H9 (cell line): ENCODE results near the gene SLC44A3. TPM values are rescaled to one million over a fixed set of nuclear protein-coding genes. Genes with fewer than 3 reads are reported as not detected.

Experiments
- DNase-seq: peaks from one replicate; pipeline ENCODE4 v3.0.0-alpha.2; 2017
- H2AFZ ChIP-seq: one replicate; pipeline ENCODE4 v1.6.1; 2013; ENCODE audit warnings: mild to moderate bottlenecking, low read length, control low read depth, moderate library complexity
- H2AK5ac ChIP-seq: 2 replicates; pipeline ENCODE4 v1.6.1; 2013; ENCODE audit warnings: low read length, control low read depth, mixed read lengths; ENCODE audit not compliant: insufficient read length
- H2BK120ac ChIP-seq: one replicate; pipeline ENCODE4 v1.6.1; 2013; ENCODE audit warnings: low read depth, mild to moderate bottlenecking, low read length, control low read depth, inconsistent platforms; ENCODE audit not compliant: poor library complexity, severe bottlenecking
- H2BK12ac ChIP-seq: 2 replicates; pipeline ENCODE4 v1.6.1; 2013; ENCODE audit warnings: low read length, control low read depth, mixed read lengths, low read depth; ENCODE audit not compliant: insufficient read length
- H2BK15ac ChIP-seq: 2 replicates; pipeline ENCODE4 v1.6.1; 2013; ENCODE audit warnings: low read depth, low read length, control low read depth
- H2BK20ac ChIP-seq: one replicate; pipeline ENCODE4 v1.6.1; 2013; ENCODE audit warnings: low read depth, mild to moderate bottlenecking, low read length, control low read depth, inconsistent platforms; ENCODE audit not compliant: poor library complexity, severe bottlenecking
- H2BK5ac ChIP-seq: 2 replicates; pipeline ENCODE4 v1.6.1; 2013; ENCODE audit warnings: low read length, control low read depth, mixed read lengths; ENCODE audit not compliant: insufficient read length
- H3K14ac ChIP-seq: 2 replicates; pipeline ENCODE4 v1.6.1; 2013; ENCODE audit warnings: low read length, control low read depth; ENCODE audit not compliant: insufficient read depth
- H3K18ac ChIP-seq: 2 replicates; pipeline ENCODE4 v1.6.1; 2013; ENCODE audit warnings: low read depth, mild to moderate bottlenecking, mixed read lengths, low read length, control low read depth; ENCODE audit not compliant: insufficient read length
- H3K23ac ChIP-seq: 2 replicates; pipeline ENCODE4 v1.6.1; 2013; ENCODE audit warnings: low read length, control low read depth, mixed read lengths, low read depth; ENCODE audit not compliant: insufficient read length
- H3K23me2 ChIP-seq: 2 replicates; pipeline ENCODE4 v1.6.1; 2013; ENCODE audit warnings: low read depth, mild to moderate bottlenecking, mixed read lengths, low read length, control low read depth; ENCODE audit not compliant: insufficient read length, poor library complexity, severe bottlenecking
- H3K27ac ChIP-seq: 2 replicates; pipeline ENCODE4 v1.5.1; 2013; ENCODE audit warnings: low read length, control low read depth, mixed read lengths, low read depth; ENCODE audit not compliant: insufficient read length
- H3K27me3 ChIP-seq: 2 replicates; pipeline ENCODE4 v1.6.1; 2013; ENCODE audit warnings: low read length, control low read depth, inconsistent platforms; ENCODE audit not compliant: insufficient read depth
- H3K4ac ChIP-seq: 2 replicates; pipeline ENCODE4 v1.6.1; 2013; ENCODE audit warnings: low read depth, mild to moderate bottlenecking, control low read depth, inconsistent platforms, low read length, moderate library complexity
- H3K4me1 ChIP-seq: 2 replicates; pipeline ENCODE4 v1.6.1; 2013; ENCODE audit warnings: low read length, control low read depth, inconsistent platforms; ENCODE audit not compliant: insufficient read depth
- H3K4me2 ChIP-seq: 2 replicates; pipeline ENCODE4 v1.6.1; 2013; ENCODE audit warnings: low read length, control low read depth, mixed read lengths; ENCODE audit not compliant: insufficient read length, insufficient read depth
- H3K56ac ChIP-seq: 2 replicates; pipeline ENCODE4 v1.6.1; 2013; ENCODE audit warnings: low read depth, mild to moderate bottlenecking, mixed read lengths, low read length, control low read depth; ENCODE audit not compliant: insufficient read length
- H3K79me1 ChIP-seq: 2 replicates; pipeline ENCODE4 v1.6.1; 2013; ENCODE audit warnings: low read depth, mild to moderate bottlenecking, moderate library complexity, low read length, control low read depth, inconsistent platforms; ENCODE audit not compliant: insufficient read depth, poor library complexity, severe bottlenecking
- H3K79me2 ChIP-seq: 2 replicates; pipeline ENCODE4 v1.6.1; 2013; ENCODE audit warnings: low read length, control low read depth, inconsistent platforms; ENCODE audit not compliant: insufficient read depth
- H3K9ac ChIP-seq: 2 replicates; pipeline ENCODE4 v1.6.1; 2013; ENCODE audit warnings: low read length, control low read depth, mixed read lengths; ENCODE audit not compliant: insufficient read length; ENCODE audit errors: extremely low read depth
- H3K9me3 ChIP-seq: one replicate; pipeline ENCODE4 v1.6.1; 2013; ENCODE audit warnings: low read depth, low read length, inconsistent platforms; ENCODE audit not compliant: control insufficient read depth
- H3T11ph ChIP-seq: one replicate; pipeline ENCODE4 v1.6.1; 2013; ENCODE audit warnings: mild to moderate bottlenecking, low read length, control low read depth, inconsistent platforms
- H4K20me1 ChIP-seq: one replicate; pipeline ENCODE4 v1.6.1; 2013; ENCODE audit not compliant: control insufficient read depth, insufficient read length, insufficient read depth
- H4K5ac ChIP-seq: 2 replicates; pipeline ENCODE4 v1.6.1; 2013; ENCODE audit warnings: low read depth, mild to moderate bottlenecking, mixed read lengths, low read length, control low read depth; ENCODE audit not compliant: insufficient read length
- H4K8ac ChIP-seq: replicated peaks from 2 replicates; pipeline ENCODE4 v1.6.1; 2013; ENCODE audit warnings: low read length, control low read depth, mixed read lengths, low read depth; ENCODE audit not compliant: insufficient read length
- H4K91ac ChIP-seq: 2 replicates; pipeline ENCODE4 v1.6.1; 2013; ENCODE audit warnings: low read depth, mild to moderate bottlenecking, moderate library complexity, mixed read lengths, low read length, control low read depth; ENCODE audit not compliant: insufficient read length
- H3K27ac Mint-ChIP-seq, 3 experiments: 2 replicates in 2 of 3; 3 replicates in 1 of 3; pipeline ENCODE4 v1.8.0; 2020 to 2021; ENCODE audit warnings: mixed read lengths in 3 of 3, mild to moderate bottlenecking in 1 of 3, moderate library complexity in 1 of 3
- H3K27me3 Mint-ChIP-seq: 2 replicates; pipeline ENCODE4 v1.8.0; 2021; ENCODE audit warnings: low read depth, mild to moderate bottlenecking, moderate library complexity, mixed read lengths
- H3K36me3 Mint-ChIP-seq, 3 experiments: 2 replicates in 2 of 3; 3 replicates in 1 of 3; pipeline ENCODE4 v1.8.0; 2020 to 2021; ENCODE audit warnings: low read depth in 3 of 3, mixed read lengths in 3 of 3; ENCODE audit not compliant: insufficient read depth in 1 of 3
- H3K4me1 Mint-ChIP-seq, 2 experiments: 2 replicates each; pipeline ENCODE4 v1.8.0; 2020; ENCODE audit warnings: mixed read lengths in 2 of 2
- H3K4me3 Mint-ChIP-seq, 2 experiments: 2 replicates in 1 of 2; 3 replicates in 1 of 2; pipeline ENCODE4 v1.8.0; 2020 to 2021; ENCODE audit warnings: mild to moderate bottlenecking in 2 of 2, mixed read lengths in 2 of 2, moderate library complexity in 1 of 2
- H3K9me3 Mint-ChIP-seq, 2 experiments: 2 replicates in 1 of 2; 3 replicates in 1 of 2; pipeline ENCODE4 v1.8.0; 2020; ENCODE audit warnings: mild to moderate bottlenecking in 2 of 2, mixed read lengths in 2 of 2, moderate library complexity in 1 of 2
- CTCF ChIP-seq: fragments of 200-600 bp; sonication (generic); conservative IDR thresholded peaks from 3 replicates; pipeline ENCODE4 v1.8.0; 2021; ENCODE audit warnings: antibody characterized with exemption, mild to moderate bottlenecking
- WGBS: extraction: QIAGEN DNeasy Blood & Tissue Kit; methylation state at CpG from one replicate; pipeline ENCODE4 v1.1.7; 2013; ENCODE audit warnings: missing lambda C conversion rate, low lambda C conversion rate, mixed read lengths; ENCODE audit not compliant: insufficient read length; ENCODE audit errors: extremely low coverage; 5-methylcytosine and 5-hydroxymethylcytosine counted together
- total RNA-seq: library from RNA; stranded (reverse); gene quantifications from 2 replicates; pipeline ENCODE4 v1.2.1, GENCODE V29; 2021

Gene SLC44A3
- total RNA-seq, 1 experiment from 2014 or later = 5.5 TPM

GRCh38 chr1:94825936-94826335, 5.8 kb downstream of the SLC44A3 start:
- no peak overlapping the region for H4K91ac ChIP-seq
- H3K27me3 Mint-ChIP-seq = peaks cover 3% of the 10 kb centered on the region
- H3K18ac ChIP-seq = no peak overlapping the region
- TF ChIP-seq CTCF = no peak
- H3K27me3 ChIP-seq = no peaks in the 10 kb centered on the region
- H3K4me1 Mint-ChIP-seq = peaks cover 9 to 10% of the 10 kb centered on the region in 2 experiments
- no peak overlapping the region for H3K27ac Mint-ChIP-seq
- DNase-seq = no peak
- no CpG with 5 or more reads among the region's 2 CpGs for WGBS
- no peak overlapping the region for H2BK20ac ChIP-seq
- H3K9me3 ChIP-seq = no peaks in the 10 kb centered on the region
- H2AFZ ChIP-seq = no peak overlapping the region
- no peak overlapping the region for H4K5ac ChIP-seq
- H3K79me1 ChIP-seq = no peaks in the 10 kb centered on the region
- no peaks in the 10 kb centered on the region for H3K23me2 ChIP-seq
- no peak overlapping the region for H3K4me2 ChIP-seq
- H3K9me3 Mint-ChIP-seq = no peaks in the 10 kb centered on the region
- H3K4me3 Mint-ChIP-seq = no peak overlapping the region
- no peak overlapping the region for H2BK5ac ChIP-seq
- no peak overlapping the region for H2BK15ac ChIP-seq
- H3K14ac ChIP-seq = no peak overlapping the region
- H2BK12ac ChIP-seq = no peak overlapping the region
- H2AK5ac ChIP-seq = no peak overlapping the region
- no peak overlapping the region for H3K27ac ChIP-seq
- no peak overlapping the region for H3K9ac ChIP-seq
- H3T11ph ChIP-seq = no peak overlapping the region
- H4K20me1 ChIP-seq = no peaks in the 10 kb centered on the region
- H3K4ac ChIP-seq = no peak overlapping the region
- H2BK120ac ChIP-seq = no peak overlapping the region
- peaks cover 0 to 25% (median 6%) of the 10 kb centered on the region in 3 experiments; a peak in 5 of 7 replicates for H3K36me3 Mint-ChIP-seq
- H3K79me2 ChIP-seq = no peaks in the 10 kb centered on the region
- no peaks in the 10 kb centered on the region for H3K4me1 ChIP-seq
- no peak overlapping the region for H3K56ac ChIP-seq
- H4K8ac ChIP-seq = no peak overlapping the region
- no peak overlapping the region for H3K23ac ChIP-seq
